ENCODE measurements around the gene PEX11G.

PEX11G gene

DNA sequence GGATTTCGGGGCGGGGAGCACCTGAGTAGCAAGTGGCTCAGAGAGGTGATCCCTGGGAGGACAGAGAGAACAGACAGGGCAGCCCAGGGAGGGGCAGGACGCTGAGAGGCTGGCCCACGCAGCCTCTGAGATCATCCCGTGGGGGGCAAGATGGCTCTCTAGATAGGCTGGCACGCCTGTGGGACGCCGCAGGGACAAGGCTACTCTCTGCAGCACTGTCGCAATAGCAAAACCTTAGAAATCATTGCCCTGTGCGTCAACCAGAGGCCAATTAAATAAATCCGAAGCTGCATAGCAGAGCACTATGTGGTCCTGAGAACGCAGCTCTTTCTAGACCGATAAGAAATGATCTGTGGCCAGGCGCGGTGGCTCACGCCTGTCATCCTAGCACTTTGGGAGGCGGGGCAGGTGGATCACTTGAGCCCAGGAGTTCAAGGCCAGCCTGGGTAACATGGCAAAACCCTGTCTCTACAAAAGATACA, 5.1 kb downstream of the PEX11G start:
- no peak overlapping the region for H2AFZ ChIP-seq (ENCODE audit: low read depth, low read length, severe bottlenecking)
- H3K4me3 ChIP-seq (ENCODE audit: insufficient read depth, low read length, poor library complexity, severe bottlenecking): no peak overlapping the region
- H3K36me3 ChIP-seq (ENCODE audit: low read length): no peaks in the 10 kb centered on the region
- no peak overlapping the region for H3K27ac ChIP-seq (ENCODE audit: low read depth, low read length)
- no peaks in the 10 kb centered on the region for H3F3A ChIP-seq (ENCODE audit: insufficient read depth)
- no peaks in the 10 kb centered on the region for H3K79me2 ChIP-seq (ENCODE audit: insufficient read depth, low read length)
- no peaks in the 10 kb centered on the region for H3K27me3 ChIP-seq (ENCODE audit: low read length)
- H3K9me3 ChIP-seq (ENCODE audit: insufficient read depth, low read length): no peaks in the 10 kb centered on the region
- no peaks in the 10 kb centered on the region for H4K20me1 ChIP-seq (ENCODE audit: low read depth, low read length)
- no peak for TF ChIP-seq CTCF (IDR thresholded peaks at IDR 0.05; ENCODE audit: insufficient read depth, low read length, poor library complexity, severe bottlenecking)
- TF ChIP-seq EZH2phosphoT487 (conservative IDR thresholded peaks at IDR 0.05; ENCODE audit: low read length): no peak
- no peak overlapping the region for H3K9ac ChIP-seq (ENCODE audit: low read length)
- no peak overlapping the region for H3K4me2 ChIP-seq (ENCODE audit: low read depth, low read length, poor library complexity, severe bottlenecking)
- H3K9me2 ChIP-seq (replicated peaks; ENCODE audit: insufficient read depth, low read length): no peaks in the 10 kb centered on the region

DNA sequence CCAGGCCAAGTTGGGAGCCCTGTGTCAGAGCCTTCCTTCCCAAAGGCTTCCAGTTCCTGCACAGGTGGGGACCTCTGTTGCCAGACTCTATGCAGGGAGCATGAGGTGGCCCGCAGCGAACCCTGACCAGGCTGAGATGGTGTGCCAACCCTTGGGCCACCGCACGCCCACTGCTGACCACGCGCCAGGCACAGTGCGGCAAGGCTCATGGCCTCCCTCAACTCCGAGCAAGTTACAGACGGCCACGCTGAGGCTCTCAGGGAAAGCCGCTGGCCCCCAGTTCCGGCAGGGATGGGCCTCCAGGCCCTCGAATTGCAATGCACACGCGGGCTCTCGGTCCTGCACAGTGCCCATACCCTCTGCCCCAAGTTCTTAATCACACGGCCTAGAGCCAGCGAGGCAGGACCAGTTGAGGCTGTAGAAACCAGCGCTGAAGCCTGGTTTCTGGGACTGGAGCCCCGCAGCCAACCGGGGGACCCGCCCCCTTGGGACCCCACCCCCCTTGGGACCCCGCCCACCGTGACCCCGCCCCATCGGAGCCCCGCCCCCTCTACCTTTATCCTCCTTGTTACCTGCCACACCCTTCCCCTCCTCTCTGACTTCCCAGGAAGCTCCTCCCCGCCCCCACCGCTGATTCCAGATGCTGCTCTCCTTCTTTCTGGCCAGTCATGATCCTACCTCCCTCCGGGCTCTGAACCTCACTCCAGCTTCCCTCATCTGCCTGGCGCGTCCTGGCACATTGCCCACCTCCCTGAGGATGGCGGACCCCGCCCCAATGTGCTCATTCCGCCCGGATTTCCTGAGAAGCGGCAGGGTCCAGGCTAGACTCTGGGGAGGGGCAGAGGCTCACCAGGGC, 6.0 kb downstream of the PEX11G start:
- H3K79me2 ChIP-seq (ENCODE audit: insufficient read depth, low read length): no peaks in the 10 kb centered on the region
- H3K27ac ChIP-seq (ENCODE audit: low read depth, low read length): no peak overlapping the region
- no peak for TF ChIP-seq CTCF (IDR thresholded peaks at IDR 0.05; ENCODE audit: insufficient read depth, low read length, poor library complexity, severe bottlenecking)
- no peak for TF ChIP-seq EZH2phosphoT487 (conservative IDR thresholded peaks at IDR 0.05; ENCODE audit: low read length)
- H2AFZ ChIP-seq (ENCODE audit: low read depth, low read length, severe bottlenecking): no peak overlapping the region
- no peak overlapping the region for H3K4me2 ChIP-seq (ENCODE audit: low read depth, low read length, poor library complexity, severe bottlenecking)
- no peak overlapping the region for H3K4me3 ChIP-seq (ENCODE audit: insufficient read depth, low read length, poor library complexity, severe bottlenecking)
- H3K9me3 ChIP-seq (ENCODE audit: insufficient read depth, low read length): no peaks in the 10 kb centered on the region
- H3F3A ChIP-seq (ENCODE audit: insufficient read depth): no peaks in the 10 kb centered on the region
- H4K20me1 ChIP-seq (ENCODE audit: low read depth, low read length): no peaks in the 10 kb centered on the region
- no peaks in the 10 kb centered on the region for H3K9me2 ChIP-seq (replicated peaks; ENCODE audit: insufficient read depth, low read length)
- no peaks in the 10 kb centered on the region for H3K27me3 ChIP-seq (ENCODE audit: low read length)
- H3K36me3 ChIP-seq (ENCODE audit: low read length): no peaks in the 10 kb centered on the region
- no peak overlapping the region for H3K9ac ChIP-seq (ENCODE audit: low read length)

GRCh38 chr19:7480970-7481255, 7.9 kb downstream of the PEX11G start:
- Histone ChIP-seq H3K27ac (ENCODE audit: low read depth, low read length) (no peak overlapping the region), H3K4me2 (ENCODE audit: low read depth, low read length, poor library complexity, severe bottlenecking) (no peak overlapping the region), H3K9me2 (replicated peaks; ENCODE audit: insufficient read depth, low read length) (no peaks in the 10 kb centered on the region)

More at GRCh38 chr19:7480970-7481255, 7.9 kb downstream of the PEX11G start:
- Histone ChIP-seq H4K20me1 (ENCODE audit: low read depth, low read length) (no peaks in the 10 kb centered on the region), H2AFZ (ENCODE audit: low read depth, low read length, severe bottlenecking) (no peak overlapping the region), H3K36me3 (ENCODE audit: low read length) (no peaks in the 10 kb centered on the region), H3K4me3 (ENCODE audit: insufficient read depth, low read length, poor library complexity, severe bottlenecking) (no peak overlapping the region), H3K27me3 (ENCODE audit: low read length) (no peaks in the 10 kb centered on the region), H3K79me2 (ENCODE audit: insufficient read depth, low read length) (no peaks in the 10 kb centered on the region), H3F3A (ENCODE audit: insufficient read depth) (no peaks in the 10 kb centered on the region), H3K9me3 (ENCODE audit: insufficient read depth, low read length) (no peaks in the 10 kb centered on the region), H3K9ac (ENCODE audit: low read length) (no peak overlapping the region)
- no peak for TF ChIP-seq CTCF (IDR thresholded peaks at IDR 0.05; ENCODE audit: insufficient read depth, low read length, poor library complexity, severe bottlenecking)

All from SU-DHL-6 (cell line).